Neural cell (in vitro differentiated cells): ENCODE data around the gene FAM3D. TPM values are rescaled to one million over a fixed set of nuclear protein-coding genes. Genes with fewer than 3 reads are reported as not detected.

ENCODE experiments used
- H2AFZ ChIP-seq: fragments of 200-600, 300-800 bp; sonication (generic), shearing (Covaris generic); 2 replicates; pipeline ENCODE4 v1.6.0; 2014; ENCODE audit warnings: low read depth, mild to moderate bottlenecking, antibody characterized with exemption, low read length, moderate library complexity
- H3F3A ChIP-seq: fragments of 200-600 bp; shearing (Covaris generic); 2 replicates; pipeline ENCODE4 v1.6.1; 2016; ENCODE audit warnings: mild to moderate bottlenecking, moderate library complexity, mixed read lengths, antibody characterized with exemption, low read length; ENCODE audit not compliant: insufficient read depth, poor library complexity, severe bottlenecking
- H3K27ac ChIP-seq: fragments of 200-600, 300-800 bp; sonication (generic), shearing (Covaris generic); 2 replicates; pipeline ENCODE4 v1.5.1; 2014; ENCODE audit warnings: mild to moderate bottlenecking, low read length, moderate library complexity
- H3K27me3 ChIP-seq: fragments of 300-800, 200-600 bp; sonication (generic), shearing (Covaris generic); 2 replicates; pipeline ENCODE4 v1.6.0; 2014; ENCODE audit warnings: mild to moderate bottlenecking, low read depth, low read length, moderate library complexity; ENCODE audit not compliant: insufficient read depth
- H3K36me3 ChIP-seq: fragments of 300-800, 200-600 bp; sonication (generic), shearing (Covaris generic); 2 replicates; pipeline ENCODE4 v1.5.1; 2014; ENCODE audit warnings: mild to moderate bottlenecking, antibody characterized with exemption, low read length, moderate library complexity; ENCODE audit not compliant: insufficient read depth
- H3K4me2 ChIP-seq: fragments of 300-800, 200-600 bp; sonication (generic), shearing (Covaris generic); 2 replicates; pipeline ENCODE4 v1.6.0; 2014; ENCODE audit warnings: mild to moderate bottlenecking, low read length
- H3K4me3 ChIP-seq: fragments of 300-800, 200-600 bp; sonication (generic), shearing (Covaris generic); 2 replicates; pipeline ENCODE4 v1.5.1; 2014; ENCODE audit warnings: mild to moderate bottlenecking, low read length, moderate library complexity
- H3K79me2 ChIP-seq: fragments of 200-600 bp; shearing (Covaris generic); replicated peaks from 2 replicates; pipeline ENCODE4 v1.6.0; 2014; ENCODE audit warnings: mild to moderate bottlenecking, low read length, moderate library complexity; ENCODE audit not compliant: insufficient read depth
- H3K9ac ChIP-seq: fragments of 300-800, 200-600 bp; sonication (generic), shearing (Covaris generic); 2 replicates; pipeline ENCODE4 v1.6.1; 2016; ENCODE audit warnings: mild to moderate bottlenecking, low read length, mixed read lengths
- H3K9me2 ChIP-seq: fragments of 200-600 bp; shearing (Covaris generic); 2 replicates; pipeline ENCODE4 v1.6.1; 2016; ENCODE audit warnings: mild to moderate bottlenecking, low read length, mixed read lengths; ENCODE audit not compliant: insufficient read depth
- H3K9me3 ChIP-seq: fragments of 200-600, 300-800 bp; sonication (generic), shearing (Covaris generic); 2 replicates; pipeline ENCODE4 v1.6.1; 2016; ENCODE audit warnings: mild to moderate bottlenecking, mixed run types, low read length, moderate library complexity, mixed read lengths
- H4K20me1 ChIP-seq: fragments of 200-600 bp; shearing (Covaris generic); 2 replicates; pipeline ENCODE4 v1.6.1; 2016; ENCODE audit warnings: mild to moderate bottlenecking, mixed run types; ENCODE audit not compliant: insufficient read depth
- EP300 ChIP-seq: fragments of 450-650 bp; conservative IDR thresholded peaks from 2 replicates; pipeline ENCODE4 v1.6.1; 2014; ENCODE audit warnings: antibody characterized with exemption, mild to moderate bottlenecking, moderate library complexity; ENCODE audit not compliant: poor library complexity, severe bottlenecking
- EZH2 ChIP-seq: fragments of 200-600, 300-800 bp; shearing (Covaris generic), sonication (generic); IDR thresholded peaks from 2 replicates; pipeline ENCODE4 v1.6.1; 2014; ENCODE audit warnings: antibody characterized with exemption, low read length, borderline replicate concordance, mild to moderate bottlenecking; ENCODE audit not compliant: insufficient read depth, poor library complexity, severe bottlenecking
- MXI1 ChIP-seq: fragments of 450-650 bp; conservative IDR thresholded peaks from 2 replicates; pipeline ENCODE4 v1.6.1; 2014; ENCODE audit warnings: antibody characterized with exemption, mild to moderate bottlenecking; ENCODE audit not compliant: poor library complexity, severe bottlenecking
- POLR2AphosphoS5 ChIP-seq: IDR thresholded peaks from 2 replicates; pipeline ENCODE4 v1.6.1; 2012
- RAD21 ChIP-seq: fragments of 450-650 bp; conservative IDR thresholded peaks from 2 replicates; pipeline ENCODE4 v1.6.1; 2014; ENCODE audit warnings: antibody characterized with exemption, mild to moderate bottlenecking, moderate library complexity
- SMC3 ChIP-seq: fragments of 450-650 bp; conservative IDR thresholded peaks from 2 replicates; pipeline ENCODE4 v1.6.1; 2014; ENCODE audit warnings: antibody characterized with exemption, mild to moderate bottlenecking, moderate library complexity; ENCODE audit not compliant: poor library complexity
- TAF1 ChIP-seq: IDR thresholded peaks from 2 replicates; pipeline ENCODE4 v1.6.1; 2012; ENCODE audit warnings: low read depth
- polyA plus RNA-seq: library from polyadenylated mRNA; depleted of rRNA; stranded (reverse); fragments of >200 nt; gene quantifications from 2 replicates; pipeline ENCODE4 v1.2.3, GENCODE V29; 2014
- TF ChIP-seq, protein P1 (sequence below): fragments of 450-650 bp; IDR thresholded peaks from 2 replicates; pipeline ENCODE4 v1.5.1; 2014; ENCODE audit warnings: antibody characterized with exemption, mild to moderate bottlenecking, moderate library complexity; ENCODE audit not compliant: poor library complexity, severe bottlenecking
- TF ChIP-seq, protein P2 (sequence below): IDR thresholded peaks from 2 replicates; pipeline ENCODE4 v1.6.1; 2012; ENCODE audit warnings: borderline replicate concordance

FAM3D gene
- polyA plus RNA-seq, 1 donor from 2014 or later: not detected

DNA sequence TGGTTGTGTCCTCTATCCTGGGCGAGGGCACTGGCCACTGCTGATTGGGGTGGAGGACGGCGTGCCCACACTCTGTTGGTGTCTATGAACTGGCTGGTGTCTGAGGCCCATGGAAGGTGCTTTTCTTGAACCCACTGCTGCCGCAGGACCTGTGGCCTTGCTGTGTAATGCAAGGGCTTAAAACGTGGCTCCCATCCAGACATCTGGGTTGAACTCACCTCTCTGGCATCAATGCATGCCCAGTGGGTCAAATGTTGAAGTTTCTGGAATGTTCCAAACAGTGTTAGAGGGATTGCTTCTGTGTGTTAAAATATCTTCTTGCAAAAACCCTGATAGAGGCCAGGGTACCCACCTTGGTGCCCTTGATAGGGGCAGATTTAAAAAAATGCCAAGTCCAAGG lies 42.6 kb downstream of the FAM3D start:
- TF ChIP-seq, protein P1, sequence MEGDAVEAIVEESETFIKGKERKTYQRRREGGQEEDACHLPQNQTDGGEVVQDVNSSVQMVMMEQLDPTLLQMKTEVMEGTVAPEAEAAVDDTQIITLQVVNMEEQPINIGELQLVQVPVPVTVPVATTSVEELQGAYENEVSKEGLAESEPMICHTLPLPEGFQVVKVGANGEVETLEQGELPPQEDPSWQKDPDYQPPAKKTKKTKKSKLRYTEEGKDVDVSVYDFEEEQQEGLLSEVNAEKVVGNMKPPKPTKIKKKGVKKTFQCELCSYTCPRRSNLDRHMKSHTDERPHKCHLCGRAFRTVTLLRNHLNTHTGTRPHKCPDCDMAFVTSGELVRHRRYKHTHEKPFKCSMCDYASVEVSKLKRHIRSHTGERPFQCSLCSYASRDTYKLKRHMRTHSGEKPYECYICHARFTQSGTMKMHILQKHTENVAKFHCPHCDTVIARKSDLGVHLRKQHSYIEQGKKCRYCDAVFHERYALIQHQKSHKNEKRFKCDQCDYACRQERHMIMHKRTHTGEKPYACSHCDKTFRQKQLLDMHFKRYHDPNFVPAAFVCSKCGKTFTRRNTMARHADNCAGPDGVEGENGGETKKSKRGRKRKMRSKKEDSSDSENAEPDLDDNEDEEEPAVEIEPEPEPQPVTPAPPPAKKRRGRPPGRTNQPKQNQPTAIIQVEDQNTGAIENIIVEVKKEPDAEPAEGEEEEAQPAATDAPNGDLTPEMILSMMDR: no peak
- TF ChIP-seq MXI1 (no peak), EZH2 (no peak), POLR2AphosphoS5 (no peak), SMC3 (no peak), TAF1 (no peak), RAD21 (no peak), EP300 (no peak)
- TF ChIP-seq, protein P2, sequence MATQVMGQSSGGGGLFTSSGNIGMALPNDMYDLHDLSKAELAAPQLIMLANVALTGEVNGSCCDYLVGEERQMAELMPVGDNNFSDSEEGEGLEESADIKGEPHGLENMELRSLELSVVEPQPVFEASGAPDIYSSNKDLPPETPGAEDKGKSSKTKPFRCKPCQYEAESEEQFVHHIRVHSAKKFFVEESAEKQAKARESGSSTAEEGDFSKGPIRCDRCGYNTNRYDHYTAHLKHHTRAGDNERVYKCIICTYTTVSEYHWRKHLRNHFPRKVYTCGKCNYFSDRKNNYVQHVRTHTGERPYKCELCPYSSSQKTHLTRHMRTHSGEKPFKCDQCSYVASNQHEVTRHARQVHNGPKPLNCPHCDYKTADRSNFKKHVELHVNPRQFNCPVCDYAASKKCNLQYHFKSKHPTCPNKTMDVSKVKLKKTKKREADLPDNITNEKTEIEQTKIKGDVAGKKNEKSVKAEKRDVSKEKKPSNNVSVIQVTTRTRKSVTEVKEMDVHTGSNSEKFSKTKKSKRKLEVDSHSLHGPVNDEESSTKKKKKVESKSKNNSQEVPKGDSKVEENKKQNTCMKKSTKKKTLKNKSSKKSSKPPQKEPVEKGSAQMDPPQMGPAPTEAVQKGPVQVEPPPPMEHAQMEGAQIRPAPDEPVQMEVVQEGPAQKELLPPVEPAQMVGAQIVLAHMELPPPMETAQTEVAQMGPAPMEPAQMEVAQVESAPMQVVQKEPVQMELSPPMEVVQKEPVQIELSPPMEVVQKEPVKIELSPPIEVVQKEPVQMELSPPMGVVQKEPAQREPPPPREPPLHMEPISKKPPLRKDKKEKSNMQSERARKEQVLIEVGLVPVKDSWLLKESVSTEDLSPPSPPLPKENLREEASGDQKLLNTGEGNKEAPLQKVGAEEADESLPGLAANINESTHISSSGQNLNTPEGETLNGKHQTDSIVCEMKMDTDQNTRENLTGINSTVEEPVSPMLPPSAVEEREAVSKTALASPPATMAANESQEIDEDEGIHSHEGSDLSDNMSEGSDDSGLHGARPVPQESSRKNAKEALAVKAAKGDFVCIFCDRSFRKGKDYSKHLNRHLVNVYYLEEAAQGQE: no peak

DNA sequence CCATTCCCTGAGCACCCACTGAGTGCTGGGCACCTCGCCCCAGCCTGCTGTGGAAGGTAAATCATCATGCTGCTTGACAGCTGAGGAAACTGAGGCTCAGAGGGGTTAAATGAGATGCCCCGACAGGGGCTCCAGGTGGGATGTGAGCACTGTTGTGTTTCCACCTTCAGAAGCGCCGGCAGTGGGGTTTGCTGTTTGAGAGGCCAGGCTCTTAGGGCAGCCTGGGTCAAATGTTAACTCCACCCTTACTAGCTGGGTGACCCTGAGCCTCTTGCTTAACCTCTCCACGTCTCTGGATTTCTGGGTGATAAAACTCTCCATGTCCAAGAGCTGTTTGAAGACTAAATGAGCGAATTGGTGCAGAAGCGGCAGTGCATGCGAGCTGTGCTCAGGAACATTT lies 43.1 kb downstream of the FAM3D start:
- Histone ChIP-seq H3F3A (no peaks in the 10 kb centered on the region), H3K27ac (no peak overlapping the region), H4K20me1 (no peaks in the 10 kb centered on the region), H3K36me3 (no peaks in the 10 kb centered on the region), H3K4me3 (no peak overlapping the region), H3K9me2 (no peaks in the 10 kb centered on the region), H3K9ac (no peak overlapping the region), H2AFZ (no peak overlapping the region), H3K9me3 (no peaks in the 10 kb centered on the region), H3K27me3 (no peaks in the 10 kb centered on the region), H3K4me2 (no peak overlapping the region), H3K79me2 (no peaks in the 10 kb centered on the region)
- no peak for TF ChIP-seq EP300
- no peak for TF ChIP-seq RAD21
- TF ChIP-seq, protein P1: no peak
- TF ChIP-seq TAF1: no peak
- TF ChIP-seq EZH2: no peak
- no peak for TF ChIP-seq POLR2AphosphoS5
- TF ChIP-seq, protein P2: no peak
- TF ChIP-seq SMC3: no peak
- no peak for TF ChIP-seq MXI1

More for the DNA sequence above, 42.6 kb downstream of the FAM3D start:
- H3K4me2 ChIP-seq: no peak overlapping the region
- no peak overlapping the region for H3K4me3 ChIP-seq
- no peaks in the 10 kb centered on the region for H3K79me2 ChIP-seq
- no peaks in the 10 kb centered on the region for H3K36me3 ChIP-seq
- no peak overlapping the region for H3K27ac ChIP-seq
- no peak overlapping the region for H2AFZ ChIP-seq
- H3K27me3 ChIP-seq: no peaks in the 10 kb centered on the region
- H3K9ac ChIP-seq: no peak overlapping the region
- no peaks in the 10 kb centered on the region for H4K20me1 ChIP-seq
- no peaks in the 10 kb centered on the region for H3K9me2 ChIP-seq
- H3K9me3 ChIP-seq: no peaks in the 10 kb centered on the region
- H3F3A ChIP-seq: no peaks in the 10 kb centered on the region
